ENCODE data around the gene STAMBP. TPM values are rescaled to one million over a fixed set of nuclear protein-coding genes. Genes with fewer than 3 reads are reported as not detected.
"Not testable (repeated sequence)": the region's sequence is repeated elsewhere in the genome, so short reads cannot be mapped to it uniquely, and the experiment has no call there.

The STAMBP gene
- 8.9 and 13.3 TPM in 2 replicates for total RNA-seq

- peak; percentile 95 to 98 for DNase-seq (ENCODE audit: low read depth in 2 of 2)
These were observed at the start of gene STAMBP for GRCh38 chr2:73828818-73829570. TSS of gene STAMBP (plus strand) at chr2:73828961. CDS start at chr2:73830857, 1,896 bp downstream.

GRCh38 chr2:73779467-73780236 lies 49.1 kb upstream of the STAMBP start, which contains the start of gene DUSP11:
TSS of gene DUSP11 (minus strand) at chr2:73780103. CDS start at chr2:73779974, 129 bp downstream.
- DNase-seq (ENCODE audit: low read depth in 2 of 2), result peak; percentile 93 to 96

- DNase-seq (ENCODE audit: low read depth in 2 of 2), result no peak
These were observed 48.6 kb upstream of the STAMBP start for GRCh38 chr2:73780237-73780582.

GRCh38 chr2:73783402-73783801 lies 45.4 kb upstream of the STAMBP start:
- not testable (repeated sequence) for DNase-seq (ENCODE audit: low read depth in 2 of 2)

DNA sequence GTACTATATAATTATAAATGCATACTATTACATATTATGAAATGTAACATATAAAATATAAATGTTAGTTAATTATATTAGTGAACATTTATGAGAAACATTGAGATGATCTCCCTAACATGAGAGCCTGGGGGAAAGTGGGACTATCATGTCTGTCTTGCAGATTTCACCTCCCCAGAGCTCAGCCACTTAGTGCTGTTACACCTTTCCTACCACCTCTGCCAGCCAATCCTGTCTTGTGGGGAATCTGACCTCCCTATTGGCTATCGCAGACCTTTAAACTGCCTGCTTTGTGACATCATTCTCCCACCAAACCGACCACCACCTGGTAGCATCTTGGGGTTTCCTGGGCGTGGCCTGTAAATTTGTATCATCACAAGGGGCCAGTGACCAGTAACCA lies 44.9 kb upstream of the STAMBP start, which contains the start of gene C2orf78:
Gene C2orf78 (plus strand): TSS at position 301 of the 400 bp plus-strand sequence. CDS start 127 bp downstream, outside the sequence.
- not testable (repeated sequence) for DNase-seq (ENCODE audit: low read depth in 2 of 2)

GRCh38 chr2:73811878-73812277 lies 16.9 kb upstream of the STAMBP start:
- no peak for DNase-seq (ENCODE audit: low read depth in 2 of 2)

GRCh38 chr2:73812635-73813034 lies 16.1 kb upstream of the STAMBP start:
- no peak for DNase-seq (ENCODE audit: low read depth in 2 of 2)

- no peak for DNase-seq (ENCODE audit: low read depth in 2 of 2)
These were observed 10.5 kb upstream of the STAMBP start for GRCh38 chr2:73818296-73818695.

DNA sequence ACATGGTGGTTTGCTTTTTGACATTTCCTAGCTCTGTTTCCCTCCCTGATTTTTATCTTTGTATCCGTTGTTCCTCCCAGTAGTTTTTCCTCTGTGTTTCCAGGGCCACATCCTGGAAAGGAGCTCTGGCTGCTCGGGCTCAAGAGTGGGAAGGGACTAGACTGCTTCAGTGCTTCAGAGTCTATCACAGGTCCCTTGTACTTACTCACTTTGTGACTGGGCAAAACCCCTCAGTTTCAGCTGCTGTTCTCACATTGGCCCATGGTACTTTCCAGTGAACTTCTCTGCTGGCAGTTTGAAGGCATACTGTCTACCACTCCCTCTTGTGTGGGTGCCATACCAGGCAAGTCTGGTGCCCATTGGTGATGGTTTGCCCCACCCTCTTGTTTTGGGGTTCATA lies 7.5 kb upstream of the STAMBP start:
- DNase-seq (ENCODE audit: low read depth in 2 of 2), result no peak

GRCh38 chr2:73821669-73822068 lies 7.1 kb upstream of the STAMBP start:
- no peak for DNase-seq (ENCODE audit: low read depth in 2 of 2)

DNA sequence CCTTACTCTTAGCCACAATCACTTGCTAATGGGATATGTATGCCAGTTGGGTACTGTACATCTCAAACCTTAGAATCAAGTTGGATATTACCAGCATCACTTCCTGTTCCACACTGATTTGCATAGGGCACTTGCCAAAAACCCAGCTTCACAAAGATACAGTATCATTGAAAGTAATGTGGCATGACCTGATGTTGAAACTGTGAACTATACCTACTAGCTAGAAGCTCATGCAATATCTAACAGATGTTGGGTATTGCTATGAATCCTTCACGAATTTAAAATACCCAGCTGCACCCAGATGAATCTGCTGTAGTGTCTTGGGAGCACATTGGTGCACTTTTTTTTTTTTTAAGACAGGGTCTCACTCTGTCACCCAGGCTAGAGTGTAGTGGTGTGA lies 6.5 kb upstream of the STAMBP start:
- DNase-seq (ENCODE audit: low read depth in 2 of 2), result no peak

DNA sequence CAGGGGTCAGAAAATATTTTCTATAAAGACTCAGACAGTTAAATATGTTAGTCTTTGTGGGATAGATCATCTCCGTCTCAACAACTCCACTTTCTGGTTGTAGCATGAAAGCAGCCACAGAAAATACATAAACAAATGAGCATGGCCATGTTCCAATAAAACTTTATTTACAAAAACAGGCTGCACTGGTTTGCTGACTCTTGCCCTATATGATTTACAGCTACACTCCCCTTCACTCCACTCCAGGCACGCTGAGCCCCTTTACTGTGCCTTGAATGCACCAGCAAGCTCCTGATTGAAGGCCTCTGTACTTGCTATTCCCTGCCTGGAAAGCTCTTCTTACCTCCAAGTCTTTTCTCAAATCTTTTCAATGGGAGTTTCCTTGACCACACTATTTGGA lies 5.8 kb upstream of the STAMBP start:
- DNase-seq (ENCODE audit: low read depth in 2 of 2), result no peak

DNA sequence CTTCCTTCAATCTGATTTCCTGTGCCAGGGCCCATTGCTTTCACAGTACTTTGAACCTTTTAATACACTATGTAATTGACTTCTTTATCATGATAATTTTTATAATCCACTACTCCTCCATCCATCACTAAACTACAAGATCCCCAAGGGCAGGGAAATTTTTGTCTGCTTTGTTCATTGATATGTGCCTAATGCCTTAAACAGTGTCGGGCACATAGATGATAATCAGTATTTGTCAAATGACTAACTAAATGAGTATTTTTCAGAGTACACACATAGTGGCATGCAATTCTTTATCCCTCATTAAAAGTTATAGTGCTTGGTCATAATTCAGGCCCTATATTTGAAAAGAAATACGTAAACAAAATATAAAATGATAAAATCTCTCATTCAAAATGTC lies 5.3 kb upstream of the STAMBP start:
- no peak for DNase-seq (ENCODE audit: low read depth in 2 of 2)

GRCh38 chr2:73823916-73824523 lies 4.7 kb upstream of the STAMBP start:
- peak; percentile 85 to 90 for DNase-seq (ENCODE audit: low read depth in 2 of 2)

GRCh38 chr2:73825408-73825807 lies 3.4 kb upstream of the STAMBP start:
- no peak for DNase-seq (ENCODE audit: low read depth in 2 of 2)

DNA sequence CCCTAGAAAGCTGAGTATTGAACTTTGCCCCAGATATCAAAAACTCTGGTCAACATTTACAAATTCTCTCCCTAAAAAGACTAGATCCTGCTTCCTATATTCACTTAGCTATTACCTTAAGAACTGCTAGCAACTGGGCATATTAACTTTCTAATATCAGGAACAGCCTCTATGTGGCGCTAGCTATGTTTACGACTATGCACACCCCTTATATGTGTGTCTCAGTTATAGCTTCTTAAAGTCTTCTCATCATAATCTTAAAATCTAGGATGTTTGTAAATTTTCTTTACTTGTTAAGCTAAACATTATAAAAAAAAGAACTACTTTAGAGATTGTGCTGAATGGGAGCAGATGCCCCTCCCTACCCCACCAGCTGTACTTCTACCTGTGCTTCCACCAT lies 1.7 kb upstream of the STAMBP start:
- DNase-seq (ENCODE audit: low read depth in 2 of 2), result peak; percentile 31 to 60

- no peak for DNase-seq (ENCODE audit: low read depth in 2 of 2)
These were observed 937 bp upstream of the STAMBP start for GRCh38 chr2:73827660-73828388.

DNA sequence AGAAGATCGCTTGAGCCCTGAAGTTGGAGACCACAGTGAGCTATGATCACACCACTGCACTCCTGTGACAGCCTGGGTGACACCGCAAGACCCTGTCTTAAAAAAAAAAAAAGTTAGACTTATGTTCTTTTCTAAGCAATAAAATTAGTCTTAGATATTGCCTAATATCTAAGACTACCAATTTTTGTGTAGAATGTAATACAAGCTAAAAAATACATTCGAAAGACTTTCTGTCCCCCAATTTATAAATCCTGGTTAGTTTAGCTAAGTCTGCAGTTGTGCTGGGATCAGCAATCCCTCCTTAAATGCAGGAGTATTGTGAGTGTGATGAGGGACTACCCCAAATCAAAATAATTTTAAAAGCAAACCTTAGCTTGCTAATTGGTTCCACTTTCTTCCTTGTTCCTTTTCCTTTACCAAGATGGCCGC lies 358 bp upstream of the STAMBP start:
- peak in 1 of 2 donors; percentile 2 for DNase-seq (ENCODE audit: low read depth in 2 of 2)

- peak in 1 of 2 donors; percentile 76 for DNase-seq (ENCODE audit: low read depth in 2 of 2)
These were observed 2.2 kb downstream of the STAMBP start for GRCh38 chr2:73830871-73831401.

DNA sequence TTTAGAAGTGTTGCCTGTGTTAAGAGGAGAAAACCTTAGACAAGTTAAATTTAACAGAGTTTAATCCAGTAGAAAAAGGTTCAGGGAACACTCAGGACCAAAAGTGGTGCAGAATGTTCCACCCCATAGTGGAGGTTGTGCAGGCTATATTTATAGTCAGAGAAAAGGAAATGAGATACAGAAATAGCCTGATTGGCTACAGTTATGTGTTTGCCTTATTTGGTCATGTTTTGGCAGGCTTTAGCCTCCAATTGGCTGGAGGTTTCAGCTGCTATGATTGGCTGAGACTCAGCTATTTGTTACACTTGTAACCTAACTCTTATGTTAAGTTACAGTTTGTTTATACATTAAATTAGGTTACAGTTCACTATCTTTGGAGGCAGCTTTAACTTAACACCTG lies 4.2 kb downstream of the STAMBP start:
- peak; percentile 5 to 33 for DNase-seq (ENCODE audit: low read depth in 2 of 2)

Data from lung microvascular endothelial cell (primary cell).